ENCODE results near the gene WFIKKN1. TPM values are rescaled to one million over a fixed set of nuclear protein-coding genes. Genes with fewer than 3 reads are reported as not detected.

The WFIKKN1 gene
- total RNA-seq, 2 donors from 2014 or later: 7.7 to 11.6 TPM

- Mint-ChIP-seq H3K27me3 (ENCODE audit: insufficient read depth) (peaks cover 31% of the 10 kb centered on the region), H3K4me3 (peak overlapping the region; percentile 89)
Measured at GRCh38 chr16:590815-591200, 40.0 kb upstream of the WFIKKN1 start.

GRCh38 chr16:591231-591630 lies 39.6 kb upstream of the WFIKKN1 start:
- WGBS, 2 experiments (ENCODE audit: insufficient coverage in 1 of 2, insufficient read length in 1 of 2): 80 to 93% methylated on average over 3 to 8 of the region's 8 CpGs
- no peaks in the 10 kb centered on the region for H3K36me3 ChIP-seq (ENCODE audit: control insufficient read depth, insufficient read depth, low read length)
- Mint-ChIP-seq H3K4me1 (peaks cover 10% of the 10 kb centered on the region), H3K9me3 (no peaks in the 10 kb centered on the region), H3K27ac (peak overlapping the region; percentile 40), H3K4me3 (peak overlapping the region; percentile 89), H3K27me3 (ENCODE audit: insufficient read depth) (peaks cover 26% of the 10 kb centered on the region), H3K36me3 (ENCODE audit: low read depth) (peaks cover 11% of the 10 kb centered on the region)
- H3K9me3 ChIP-seq (ENCODE audit: control insufficient read depth, low read length): no peaks in the 10 kb centered on the region
- DNase-seq: no peak
- no peak overlapping the region for H3K27ac ChIP-seq (ENCODE audit: low read depth, low read length)
- no peak overlapping the region for H3K9ac ChIP-seq (ENCODE audit: extremely low read depth, low read length, poor library complexity, severe bottlenecking)
- no peaks in the 10 kb centered on the region for H3K4me1 ChIP-seq (ENCODE audit: control insufficient read depth, insufficient read depth, low read length)
- TF ChIP-seq CTCF (conservative IDR thresholded peaks at IDR 0.05): no peak
- H3K4me3 ChIP-seq (ENCODE audit: low read length): peak overlapping the region; percentile 87
- H3K27me3 ChIP-seq (ENCODE audit: control insufficient read depth, insufficient read depth, low read length, poor library complexity, severe bottlenecking): peaks cover 12% of the 10 kb centered on the region

More at GRCh38 chr16:590815-591200, 40.0 kb upstream of the WFIKKN1 start:
- no peak overlapping the region for H3K27ac ChIP-seq (ENCODE audit: low read depth, low read length)
- TF ChIP-seq CTCF (conservative IDR thresholded peaks at IDR 0.05): no peak
- peaks cover 16% of the 10 kb centered on the region for H3K27me3 ChIP-seq (ENCODE audit: control insufficient read depth, insufficient read depth, low read length, poor library complexity, severe bottlenecking)
- H3K9ac ChIP-seq (ENCODE audit: extremely low read depth, low read length, poor library complexity, severe bottlenecking): peak overlapping the region; percentile 53
- Mint-ChIP-seq H3K27ac (peak overlapping the region; percentile 40), H3K4me1 (peaks cover 10% of the 10 kb centered on the region), H3K36me3 (ENCODE audit: low read depth) (peaks cover 8% of the 10 kb centered on the region), H3K9me3 (no peaks in the 10 kb centered on the region)
- H3K36me3 ChIP-seq (ENCODE audit: control insufficient read depth, insufficient read depth, low read length): no peaks in the 10 kb centered on the region
- DNase-seq: no peak
- 78 to 79% methylated on average over 5 to 10 of the region's 10 CpGs for WGBS, 2 experiments (ENCODE audit: insufficient coverage in 1 of 2, insufficient read length in 1 of 2)
- no peaks in the 10 kb centered on the region for H3K9me3 ChIP-seq (ENCODE audit: control insufficient read depth, low read length)
- no peaks in the 10 kb centered on the region for H3K4me1 ChIP-seq (ENCODE audit: control insufficient read depth, insufficient read depth, low read length)
- H3K4me3 ChIP-seq (ENCODE audit: low read length): peak overlapping the region; percentile 87

DNA sequence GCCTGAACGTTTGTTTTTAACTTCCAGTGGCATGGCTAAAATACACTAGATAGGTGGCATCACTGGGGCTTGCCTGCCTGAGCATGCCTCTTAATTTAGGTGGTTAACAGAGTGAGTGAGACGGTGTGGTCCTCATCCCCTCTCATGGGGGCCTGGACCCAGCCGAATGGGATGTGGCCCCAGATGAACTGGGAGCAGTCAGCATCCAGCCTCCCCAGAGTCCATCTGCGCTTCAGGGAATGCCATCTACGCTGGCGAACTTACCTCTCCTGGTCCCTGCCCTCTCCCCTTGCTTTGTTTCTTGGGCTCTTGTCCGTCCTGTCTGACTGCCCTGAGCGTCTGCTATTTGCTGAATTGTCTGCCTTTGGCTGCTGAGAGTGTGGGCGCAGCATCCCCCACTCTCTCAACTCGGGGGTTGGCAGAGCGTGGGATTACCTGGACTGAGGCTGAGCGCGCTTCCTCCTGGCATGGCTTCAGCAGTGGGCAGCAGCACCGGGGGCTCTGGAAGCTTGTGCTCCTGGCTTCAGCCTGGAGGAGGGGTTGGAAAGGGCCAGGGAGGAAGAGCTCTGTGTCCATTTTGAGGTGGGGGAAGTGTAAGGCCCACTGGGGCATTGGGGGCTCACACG lies 38.8 kb upstream of the WFIKKN1 start:
- Histone ChIP-seq H3K9me3 (ENCODE audit: control insufficient read depth, low read length) (no peaks in the 10 kb centered on the region), H3K27me3 (ENCODE audit: control insufficient read depth, insufficient read depth, low read length, poor library complexity, severe bottlenecking) (peaks cover 9% of the 10 kb centered on the region), H3K4me3 (ENCODE audit: low read length) (no peak overlapping the region), H3K4me1 (ENCODE audit: control insufficient read depth, insufficient read depth, low read length) (no peaks in the 10 kb centered on the region), H3K36me3 (ENCODE audit: control insufficient read depth, insufficient read depth, low read length) (no peaks in the 10 kb centered on the region), H3K9ac (ENCODE audit: extremely low read depth, low read length, poor library complexity, severe bottlenecking) (no peak overlapping the region), H3K27ac (ENCODE audit: low read depth, low read length) (no peak overlapping the region)
- H3K27ac Mint-ChIP-seq: no peak overlapping the region
- peaks cover 10% of the 10 kb centered on the region for H3K4me1 Mint-ChIP-seq
- no peak for DNase-seq
- H3K27me3 Mint-ChIP-seq (ENCODE audit: insufficient read depth): peaks cover 19% of the 10 kb centered on the region
- H3K9me3 Mint-ChIP-seq: no peaks in the 10 kb centered on the region
- no peak for TF ChIP-seq CTCF (conservative IDR thresholded peaks at IDR 0.05)
- H3K36me3 Mint-ChIP-seq (ENCODE audit: low read depth): peaks cover 18% of the 10 kb centered on the region
- no peak overlapping the region for H3K4me3 Mint-ChIP-seq
- 93 to 97% methylated on average over 12 to 15 of the region's 15 CpGs for WGBS, 2 experiments (ENCODE audit: insufficient coverage in 1 of 2, insufficient read length in 1 of 2)
